Panc1 (cell line): Measurements from ENCODE around the gene MORC4. TPM values are rescaled to one million over a fixed set of nuclear protein-coding genes. Genes with fewer than 3 reads are reported as not detected.

ENCODE experiments used
- ATAC-seq: fragments of 200-7000 bp; cut with Tn5 transposase; 2 replicates; pipeline ENCODE4 v1.9.1; 2020; ENCODE audit warnings: mild to moderate bottlenecking, moderate library complexity
- BruUV-seq: library from RNA; stranded (reverse); fragments of 400-500 nt; replicated peaks from 2 replicates; lab custom pipeline; 2021; lab: Mats Ljungman, UMichigan
- CTCF ChIA-PET: fragments of 300-600 bp; sonication (Branson Sonifier 250); formaldehyde crosslinking; loops from one replicate; lab custom pipeline; 2022; ENCODE audit warnings: antibody characterized with exemption; lab: Charles Lee
- POLR2A ChIA-PET: fragments of 300-600 bp; sonication (Branson Sonifier 250); formaldehyde crosslinking; loops from one replicate; lab custom pipeline; 2022; ENCODE audit warnings: antibody characterized with exemption; lab: Charles Lee
- DNase-seq: peaks from one replicate; pipeline ENCODE4 v3.0.0-alpha.2; 2010; ENCODE audit warnings: low read depth, low spot score
- H3K27ac ChIP-seq: 2 replicates; pipeline ENCODE4 v1.5.1; 2011; ENCODE audit warnings: mild to moderate bottlenecking, low read length, inconsistent platforms
- H3K27me3 ChIP-seq: fragments of 200-500 bp; sonication (Bioruptor generic); 2 replicates; pipeline ENCODE4 v1.6.0; 2014; ENCODE audit warnings: low read length, inconsistent platforms; ENCODE audit not compliant: control insufficient read depth, insufficient read depth
- H3K36me3 ChIP-seq: fragments of 200-500 bp; sonication (Bioruptor generic); 2 replicates; pipeline ENCODE4 v1.5.1; 2014; ENCODE audit warnings: inconsistent platforms, mild to moderate bottlenecking, low read length, moderate library complexity; ENCODE audit not compliant: control insufficient read depth, insufficient read depth
- H3K4me1 ChIP-seq: 2 replicates; pipeline ENCODE4 v1.5.1; 2011; ENCODE audit warnings: inconsistent platforms, mild to moderate bottlenecking, low read length, moderate library complexity; ENCODE audit not compliant: control insufficient read depth, insufficient read depth
- H3K4me3 ChIP-seq, 2 experiments: 2 replicates each; pipeline ENCODE4 v1.5.1; 2011 to 2012; ENCODE audit warnings: low read depth in 2 of 2, low read length in 2 of 2, mild to moderate bottlenecking in 2 of 2, inconsistent platforms in 1 of 2, moderate library complexity in 1 of 2
- H3K9me3 ChIP-seq: fragments of 200-500 bp; sonication (Bioruptor generic); 2 replicates; pipeline ENCODE4 v1.5.1; 2014; ENCODE audit warnings: low read depth, mild to moderate bottlenecking, inconsistent platforms, low read length, moderate library complexity; ENCODE audit not compliant: control insufficient read depth, insufficient read depth
- POLR2AphosphoS5 ChIP-seq: IDR thresholded peaks from 2 replicates; pipeline ENCODE4 v1.6.1; 2012; ENCODE audit warnings: mild to moderate bottlenecking, low read depth, low read length, moderate library complexity
- SIN3A ChIP-seq: IDR thresholded peaks from 2 replicates; pipeline ENCODE4 v1.6.1; 2012; ENCODE audit warnings: low read depth, mild to moderate bottlenecking, low read length, moderate library complexity, borderline replicate concordance; ENCODE audit not compliant: insufficient read depth
- TCF7L2 ChIP-seq: IDR thresholded peaks from 2 replicates; pipeline ENCODE4 v1.6.1; 2011; ENCODE audit warnings: mild to moderate bottlenecking, low read depth, low read length, inconsistent platforms
- in situ Hi-C: cut with HindIII; loops from 2 replicates; pipeline ENCODE4 v1.10.0; 2016; ENCODE audit warnings: low sequenced_read_pairs, low pct_unique_long_range_greater_than_20kb
- intact Hi-C: fragments of 100-400 bp; cut with micrococcal nuclease; formaldehyde crosslinking; loops from one replicate; pipeline ENCODE4 v1.10.0; 2022; ENCODE audit not compliant: unreplicated experiment
- total RNA-seq: library from RNA; stranded (reverse); gene quantifications from one replicate; pipeline ENCODE4 v1.2.1, GENCODE V29; 2021; ENCODE audit not compliant: unreplicated experiment
- TF ChIP-seq, protein P1 (sequence below), 2 experiments: IDR thresholded peaks; 2 replicates each; pipeline ENCODE4 v1.6.1; 2011 to 2012; ENCODE audit warnings: low read depth in 2 of 2, control low read depth in 1 of 2, low read length in 1 of 2, mild to moderate bottlenecking in 1 of 2, moderate library complexity in 1 of 2; ENCODE audit not compliant: insufficient read depth in 1 of 2
- TF ChIP-seq, protein P2 (sequence below): fragments of 450-650 bp; IDR thresholded peaks from 2 replicates; pipeline ENCODE4 v1.5.1; 2017; ENCODE audit warnings: mild to moderate bottlenecking

Gene MORC4
- total RNA-seq, 1 experiment from 2014 or later: 7.4 TPM

GRCh38 chrX:106932960-106933537, 67.0 kb downstream of the MORC4 start:
- POLR2A ChIA-PET: no interaction called here
- H3K27ac ChIP-seq: no peak overlapping the region
- DNase-seq (no peak), ATAC-seq (no peak)
- BruUV-seq: no TSS peak
- CTCF ChIA-PET: no interaction called here
- no peaks in the 10 kb centered on the region for H3K36me3 ChIP-seq
- no peak overlapping the region for H3K4me3 ChIP-seq
- no peaks in the 10 kb centered on the region for H3K4me1 ChIP-seq
- intact Hi-C loops (no loop called here), in situ Hi-C loops (no loop called here)
- no peaks in the 10 kb centered on the region for H3K9me3 ChIP-seq
- no peaks in the 10 kb centered on the region for H3K27me3 ChIP-seq
- TF ChIP-seq TCF7L2 (no peak), SIN3A (no peak), POLR2AphosphoS5 (no peak)
- TF ChIP-seq, protein P1, sequence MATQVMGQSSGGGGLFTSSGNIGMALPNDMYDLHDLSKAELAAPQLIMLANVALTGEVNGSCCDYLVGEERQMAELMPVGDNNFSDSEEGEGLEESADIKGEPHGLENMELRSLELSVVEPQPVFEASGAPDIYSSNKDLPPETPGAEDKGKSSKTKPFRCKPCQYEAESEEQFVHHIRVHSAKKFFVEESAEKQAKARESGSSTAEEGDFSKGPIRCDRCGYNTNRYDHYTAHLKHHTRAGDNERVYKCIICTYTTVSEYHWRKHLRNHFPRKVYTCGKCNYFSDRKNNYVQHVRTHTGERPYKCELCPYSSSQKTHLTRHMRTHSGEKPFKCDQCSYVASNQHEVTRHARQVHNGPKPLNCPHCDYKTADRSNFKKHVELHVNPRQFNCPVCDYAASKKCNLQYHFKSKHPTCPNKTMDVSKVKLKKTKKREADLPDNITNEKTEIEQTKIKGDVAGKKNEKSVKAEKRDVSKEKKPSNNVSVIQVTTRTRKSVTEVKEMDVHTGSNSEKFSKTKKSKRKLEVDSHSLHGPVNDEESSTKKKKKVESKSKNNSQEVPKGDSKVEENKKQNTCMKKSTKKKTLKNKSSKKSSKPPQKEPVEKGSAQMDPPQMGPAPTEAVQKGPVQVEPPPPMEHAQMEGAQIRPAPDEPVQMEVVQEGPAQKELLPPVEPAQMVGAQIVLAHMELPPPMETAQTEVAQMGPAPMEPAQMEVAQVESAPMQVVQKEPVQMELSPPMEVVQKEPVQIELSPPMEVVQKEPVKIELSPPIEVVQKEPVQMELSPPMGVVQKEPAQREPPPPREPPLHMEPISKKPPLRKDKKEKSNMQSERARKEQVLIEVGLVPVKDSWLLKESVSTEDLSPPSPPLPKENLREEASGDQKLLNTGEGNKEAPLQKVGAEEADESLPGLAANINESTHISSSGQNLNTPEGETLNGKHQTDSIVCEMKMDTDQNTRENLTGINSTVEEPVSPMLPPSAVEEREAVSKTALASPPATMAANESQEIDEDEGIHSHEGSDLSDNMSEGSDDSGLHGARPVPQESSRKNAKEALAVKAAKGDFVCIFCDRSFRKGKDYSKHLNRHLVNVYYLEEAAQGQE (IDR thresholded peaks at IDR 0.05; ENCODE audit: insufficient read depth in 1 of 2, low read depth in 2 of 2, low read length in 1 of 2): no peak
- TF ChIP-seq, protein P2, sequence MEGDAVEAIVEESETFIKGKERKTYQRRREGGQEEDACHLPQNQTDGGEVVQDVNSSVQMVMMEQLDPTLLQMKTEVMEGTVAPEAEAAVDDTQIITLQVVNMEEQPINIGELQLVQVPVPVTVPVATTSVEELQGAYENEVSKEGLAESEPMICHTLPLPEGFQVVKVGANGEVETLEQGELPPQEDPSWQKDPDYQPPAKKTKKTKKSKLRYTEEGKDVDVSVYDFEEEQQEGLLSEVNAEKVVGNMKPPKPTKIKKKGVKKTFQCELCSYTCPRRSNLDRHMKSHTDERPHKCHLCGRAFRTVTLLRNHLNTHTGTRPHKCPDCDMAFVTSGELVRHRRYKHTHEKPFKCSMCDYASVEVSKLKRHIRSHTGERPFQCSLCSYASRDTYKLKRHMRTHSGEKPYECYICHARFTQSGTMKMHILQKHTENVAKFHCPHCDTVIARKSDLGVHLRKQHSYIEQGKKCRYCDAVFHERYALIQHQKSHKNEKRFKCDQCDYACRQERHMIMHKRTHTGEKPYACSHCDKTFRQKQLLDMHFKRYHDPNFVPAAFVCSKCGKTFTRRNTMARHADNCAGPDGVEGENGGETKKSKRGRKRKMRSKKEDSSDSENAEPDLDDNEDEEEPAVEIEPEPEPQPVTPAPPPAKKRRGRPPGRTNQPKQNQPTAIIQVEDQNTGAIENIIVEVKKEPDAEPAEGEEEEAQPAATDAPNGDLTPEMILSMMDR: no peak

DNA sequence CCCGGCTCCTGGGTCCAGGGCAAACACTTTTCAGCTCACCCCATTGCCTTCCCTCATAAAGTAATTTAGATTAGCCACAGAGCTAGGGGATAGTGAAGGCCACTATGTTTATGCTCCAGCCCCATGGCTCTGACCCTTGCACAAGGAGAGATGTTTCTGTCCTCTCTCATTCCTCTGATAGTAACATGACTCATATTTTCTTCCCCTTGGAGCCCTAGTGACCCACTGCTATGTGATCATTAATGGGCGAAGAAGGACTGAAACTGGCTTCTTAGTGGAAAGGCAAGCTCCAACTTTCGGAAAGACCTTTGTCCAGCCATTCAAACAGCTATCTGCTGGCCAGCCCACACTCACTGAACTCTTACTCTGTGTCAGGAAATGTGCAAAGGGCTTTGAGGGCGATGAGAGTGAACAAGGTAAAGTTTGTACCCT, 67.5 kb downstream of the MORC4 start:
- Histone ChIP-seq H3K27me3 (no peaks in the 10 kb centered on the region), H3K27ac (no peak overlapping the region), H3K36me3 (no peaks in the 10 kb centered on the region), H3K4me3 (no peak overlapping the region), H3K9me3 (no peaks in the 10 kb centered on the region), H3K4me1 (no peaks in the 10 kb centered on the region)
- CTCF ChIA-PET: no interaction called here
- BruUV-seq: no TSS peak
- TF ChIP-seq, protein P2: no peak
- no peak for TF ChIP-seq TCF7L2
- no peak for TF ChIP-seq POLR2AphosphoS5
- no peak for TF ChIP-seq SIN3A
- TF ChIP-seq, protein P1 (IDR thresholded peaks at IDR 0.05; ENCODE audit: insufficient read depth in 1 of 2, low read depth in 2 of 2, low read length in 1 of 2): no peak
- intact Hi-C loops: no loop called here
- in situ Hi-C loops: no loop called here
- ATAC-seq: no peak
- no peak for DNase-seq
- POLR2A ChIA-PET: no interaction called here
